HFF-Myc (cell line): ENCODE data around the gene CACNA2D4.

Experiments used
- DNase-seq: peaks from one replicate; pipeline ENCODE4 v3.0.0-alpha.2; 2011; ENCODE audit warnings: low read depth; ENCODE audit errors: extremely low read depth
- H3K4me3 ChIP-seq: replicated peaks from 2 replicates; pipeline ENCODE4 v1.5.1; 2011; ENCODE audit warnings: low read depth, mild to moderate bottlenecking, control low read depth, low read length
- CTCF ChIP-seq: IDR thresholded peaks from 2 replicates; pipeline ENCODE4 v1.5.1; 2012; ENCODE audit warnings: mild to moderate bottlenecking, low read depth, low read length, control low read depth; ENCODE audit errors: missing control alignments

The CACNA2D4 gene

GRCh38 chr12:1885082-1885596, 33.3 kb downstream of the CACNA2D4 start:
- TF ChIP-seq CTCF, result no peak
- DNase-seq, result no peak
- no peak overlapping the region for H3K4me3 ChIP-seq

GRCh38 chr12:1884651-1885050, 33.8 kb downstream of the CACNA2D4 start:
- TF ChIP-seq CTCF, result no peak
- H3K4me3 ChIP-seq, result no peak overlapping the region
- DNase-seq, result no peak

GRCh38 chr12:1883513-1883912, 34.9 kb downstream of the CACNA2D4 start:
- no peak overlapping the region for H3K4me3 ChIP-seq
- DNase-seq, result no peak
- TF ChIP-seq CTCF, result no peak

GRCh38 chr12:1882850-1883470, 35.5 kb downstream of the CACNA2D4 start:
- DNase-seq, result no peak
- H3K4me3 ChIP-seq, result no peak overlapping the region
- no peak for TF ChIP-seq CTCF

- no peak overlapping the region for H3K4me3 ChIP-seq
- no peak for DNase-seq
- TF ChIP-seq CTCF, result no peak
Measured at GRCh38 chr12:1882405-1882804, 36.0 kb downstream of the CACNA2D4 start.

GRCh38 chr12:1881936-1882335, 36.5 kb downstream of the CACNA2D4 start:
- no peak for DNase-seq
- no peak for TF ChIP-seq CTCF
- no peak overlapping the region for H3K4me3 ChIP-seq

GRCh38 chr12:1881301-1881700, 37.2 kb downstream of the CACNA2D4 start:
- no peak overlapping the region for H3K4me3 ChIP-seq
- no peak for DNase-seq
- no peak for TF ChIP-seq CTCF
